ENCODE measurements around the gene SPATA33.
"Not testable (repeated sequence)": the region's sequence is repeated elsewhere in the genome, so short reads cannot be mapped to it uniquely, and the experiment has no call there.

SPATA33 gene

GRCh38 chr16:89629827-89630610 lies 27.6 kb upstream of the SPATA33 start:
- no peak for DNase-seq

- DNase-seq, result no peak
These were observed 24.5 kb upstream of the SPATA33 start for GRCh38 chr16:89633064-89633631.

- DNase-seq, result not testable (repeated sequence)
These were observed 22.9 kb upstream of the SPATA33 start for GRCh38 chr16:89634463-89635385.

GRCh38 chr16:89636663-89637062 lies 21.0 kb upstream of the SPATA33 start:
- DNase-seq, result no peak

- DNase-seq, result no peak
These were observed 20.3 kb upstream of the SPATA33 start for GRCh38 chr16:89637379-89637778.

- DNase-seq, result no peak
These were observed 19.2 kb upstream of the SPATA33 start for GRCh38 chr16:89638455-89638854.

- DNase-seq, result no peak
These were observed 18.3 kb upstream of the SPATA33 start for GRCh38 chr16:89639385-89639784.

GRCh38 chr16:89641458-89642119 lies 16.0 kb upstream of the SPATA33 start:
- no peak for DNase-seq

GRCh38 chr16:89642574-89642973 lies 15.1 kb upstream of the SPATA33 start:
- DNase-seq, result no peak

- DNase-seq, result no peak
These were observed 13.8 kb upstream of the SPATA33 start for GRCh38 chr16:89643769-89644300.

- no peak for DNase-seq
These were observed 12.5 kb upstream of the SPATA33 start for GRCh38 chr16:89645122-89645521.

- DNase-seq, result no peak
These were observed 11.4 kb upstream of the SPATA33 start for GRCh38 chr16:89646270-89646669.

GRCh38 chr16:89646906-89647305 lies 10.7 kb upstream of the SPATA33 start:
- DNase-seq, result no peak

GRCh38 chr16:89651584-89651983 lies 6.1 kb upstream of the SPATA33 start:
- no peak for DNase-seq

- no peak for DNase-seq
These were observed 3.9 kb upstream of the SPATA33 start for GRCh38 chr16:89653656-89654295.

GRCh38 chr16:89655062-89655643 lies 2.5 kb upstream of the SPATA33 start:
- no peak for DNase-seq

- no peak for DNase-seq
These were observed 1.1 kb upstream of the SPATA33 start for GRCh38 chr16:89656435-89657121.

- DNase-seq, result no peak
These were observed 714 bp downstream of the SPATA33 start for GRCh38 chr16:89658221-89658879.

GRCh38 chr16:89660146-89660545 lies 2.5 kb downstream of the SPATA33 start:
- no peak for DNase-seq

- no peak for DNase-seq
These were observed 3.6 kb downstream of the SPATA33 start for GRCh38 chr16:89661215-89661614.

GRCh38 chr16:89664238-89664637 lies 6.6 kb downstream of the SPATA33 start:
- not testable (repeated sequence) for DNase-seq

Data from SHP77 treated with DMSO at 0.1 percent for 48 hours (cell line).